Umbilical cord (tissue), 2 donors: ENCODE measurements around the gene KAT8. TPM values are rescaled to one million over a fixed set of nuclear protein-coding genes. Genes with fewer than 3 reads are reported as not detected.
"Not testable (repeated sequence)": the region's sequence is repeated elsewhere in the genome, so short reads cannot be mapped to it uniquely, and the experiment has no call there.

ENCODE experiments used
- DNase-seq: peaks from one replicate; pipeline ENCODE4 v3.0.0-alpha.2; 2015; ENCODE audit warnings: low spot score
- total RNA-seq: library from RNA; depleted of rRNA; stranded (reverse); fragments of >200 nt; gene quantifications from one replicate; pipeline ENCODE4 v1.2.3, GENCODE V29; 2014; ENCODE audit warnings: low replicate concordance; ENCODE audit not compliant: insufficient read depth

KAT8 gene
- total RNA-seq, 1 donor from 2014 or later: 32.5 TPM

- DNase-seq: no peak
Measured at GRCh38 chr16:31147574-31147973, 30.1 kb downstream of the KAT8 start.

DNA sequence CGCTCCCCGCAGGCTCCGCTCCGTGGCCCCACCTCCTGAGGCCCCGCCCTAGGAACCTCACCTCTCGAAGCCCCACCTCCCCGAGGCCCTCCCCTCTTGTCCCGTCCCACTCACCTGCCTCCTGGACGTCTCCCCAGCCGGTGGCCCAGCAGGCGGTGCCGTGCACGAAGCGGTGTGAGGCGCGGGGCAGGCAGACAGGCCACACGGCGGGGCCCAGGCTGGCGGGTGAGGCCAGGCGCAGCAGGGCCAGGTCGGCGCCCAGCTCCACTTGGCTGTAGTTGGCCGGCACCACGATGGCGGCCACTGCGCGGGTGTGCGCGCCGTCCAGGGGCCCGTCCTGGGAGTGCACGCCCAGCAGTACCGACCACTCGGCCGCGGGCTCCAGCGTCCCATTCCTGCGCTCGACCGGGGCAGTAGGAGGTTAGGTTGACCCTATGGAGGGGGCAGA, 30.8 kb downstream of the KAT8 start:
- no peak for DNase-seq

GRCh38 chr16:31148896-31149295, 31.4 kb downstream of the KAT8 start:
- no peak for DNase-seq

DNA sequence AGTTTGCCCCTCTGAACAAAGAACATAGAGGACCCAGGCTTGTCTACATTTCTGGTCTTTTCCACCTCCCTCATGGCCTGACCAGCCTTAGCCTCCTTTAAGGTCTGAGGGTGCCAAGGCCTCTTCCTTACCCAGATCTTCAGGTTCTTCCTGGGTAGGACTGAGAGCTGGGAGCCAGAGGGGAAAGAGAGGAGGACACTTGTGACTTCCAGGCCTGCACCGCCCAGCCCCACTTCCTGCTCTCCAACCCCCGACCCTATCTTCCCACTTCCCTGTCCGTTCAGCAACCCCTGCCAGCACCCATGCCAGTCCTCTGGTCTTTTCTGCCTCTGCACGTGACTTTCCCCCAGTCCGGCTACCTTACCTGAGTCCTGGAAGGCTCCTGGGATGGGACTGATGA, 31.9 kb downstream of the KAT8 start:
- DNase-seq: no peak

DNA sequence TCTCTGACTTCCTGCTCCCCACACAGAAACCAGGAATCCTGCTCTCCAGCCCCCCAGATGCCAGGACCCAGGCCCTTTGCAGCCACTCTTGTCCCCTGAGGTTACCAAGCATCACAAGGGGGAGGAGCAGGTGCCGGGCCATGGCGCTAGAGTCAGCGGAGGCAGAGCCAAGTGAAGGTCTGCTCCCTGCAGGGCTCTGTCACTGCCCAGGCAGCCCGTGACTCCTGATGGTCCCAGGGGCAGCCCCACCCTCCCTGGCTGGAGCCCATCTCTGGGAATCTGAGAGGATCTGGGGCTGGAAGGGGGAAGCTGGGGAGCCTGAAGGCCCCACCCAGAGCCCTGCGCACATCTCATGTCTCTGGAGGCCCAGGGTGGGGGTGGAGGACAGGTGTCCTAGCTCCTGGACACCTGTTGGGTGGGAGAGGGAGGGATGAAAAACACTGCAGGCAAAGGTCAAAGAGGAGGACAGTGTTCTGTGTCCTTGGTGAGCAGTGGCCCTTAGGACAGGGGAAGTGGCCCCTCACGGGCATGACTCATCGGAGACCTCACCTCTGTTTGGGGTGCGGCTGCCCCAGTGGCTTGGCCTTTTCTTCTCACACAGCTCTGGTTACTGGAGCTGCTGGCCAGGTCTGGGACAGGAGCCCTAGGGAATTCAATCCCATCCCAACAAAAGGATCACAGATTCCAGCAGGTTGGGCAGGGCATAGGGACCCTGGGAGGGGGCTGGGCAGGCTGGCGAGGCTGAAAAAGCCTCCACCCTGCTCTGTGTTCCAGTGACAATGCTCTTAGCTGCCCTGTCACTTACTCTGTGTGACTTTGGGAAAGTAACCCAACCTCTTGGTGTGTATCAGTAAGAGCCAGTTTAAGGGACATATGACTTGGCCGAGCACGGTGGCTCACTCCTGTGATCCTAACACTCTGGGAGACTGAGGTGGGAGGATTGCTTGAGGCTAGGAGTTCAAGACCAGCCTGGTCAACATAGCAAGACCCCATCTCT, 32.7 kb downstream of the KAT8 start, which contains the start of gene PRSS36:
Gene PRSS36, minus strand, starts transcription at position 173 of the 997 bp plus-strand sequence. Its CDS starts 31 bp downstream, at position 142.
- DNase-seq: no peak

DNA sequence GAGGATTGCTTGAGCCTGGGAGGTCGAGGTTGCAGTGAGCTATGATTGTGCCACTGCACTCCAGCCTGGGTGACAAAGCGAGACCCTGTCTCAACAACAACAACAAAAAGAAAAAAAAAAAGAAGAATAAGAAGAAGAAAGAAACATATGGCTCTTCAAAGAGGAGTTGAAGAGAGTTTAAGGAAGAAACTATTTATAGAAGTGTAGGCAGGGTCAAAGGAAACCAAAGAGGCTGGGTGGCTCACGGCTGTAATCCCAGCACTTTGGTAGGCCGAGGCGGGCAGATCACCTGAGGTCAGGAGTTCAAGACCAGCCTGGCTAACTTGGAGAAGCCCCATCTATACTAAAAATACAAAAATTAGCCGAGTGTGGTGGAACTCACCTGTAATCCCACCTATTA, 33.5 kb downstream of the KAT8 start:
- not testable (repeated sequence) for DNase-seq

DNA sequence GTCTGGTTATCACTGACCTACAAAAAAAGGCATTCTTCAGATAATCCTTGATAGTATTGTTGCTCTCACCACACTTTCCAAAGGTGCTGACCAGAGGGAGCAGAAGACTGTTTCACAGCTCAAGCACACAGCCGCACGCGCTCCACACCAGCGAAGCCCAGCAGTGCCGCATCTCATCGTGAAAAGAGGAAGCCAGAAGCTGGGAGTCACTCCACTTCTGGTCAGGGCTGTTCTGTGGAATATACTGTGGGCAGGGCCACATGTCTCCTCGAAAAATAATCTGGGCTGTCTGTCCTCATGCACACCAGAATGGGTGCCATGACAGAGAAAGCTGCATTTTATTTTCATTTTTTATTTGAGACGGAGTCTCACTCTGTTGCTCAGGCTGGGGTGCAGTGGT, 39.7 kb downstream of the KAT8 start:
- no peak for DNase-seq

- no peak for DNase-seq
Measured at GRCh38 chr16:31167315-31167714, 49.9 kb downstream of the KAT8 start.

DNA sequence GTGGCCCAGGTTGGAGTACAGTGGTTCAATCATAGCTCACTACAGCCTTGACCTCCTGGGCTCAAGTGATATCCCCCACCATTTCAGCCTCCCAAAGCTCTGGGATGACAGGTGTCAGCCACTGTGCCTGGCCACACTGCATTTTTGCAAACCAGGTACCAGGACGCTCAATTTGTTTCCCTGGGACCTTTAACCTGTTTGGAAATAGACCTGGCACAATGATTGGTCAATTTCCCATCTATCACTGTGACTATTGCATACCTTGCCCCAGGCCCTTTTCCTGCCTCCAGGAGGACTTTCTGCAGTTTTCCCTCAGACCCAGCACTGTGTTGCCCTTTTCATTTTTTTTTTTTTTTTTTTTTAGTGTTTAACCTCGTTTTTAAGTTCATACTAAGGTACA, 51.4 kb downstream of the KAT8 start:
- DNase-seq: no peak

DNA sequence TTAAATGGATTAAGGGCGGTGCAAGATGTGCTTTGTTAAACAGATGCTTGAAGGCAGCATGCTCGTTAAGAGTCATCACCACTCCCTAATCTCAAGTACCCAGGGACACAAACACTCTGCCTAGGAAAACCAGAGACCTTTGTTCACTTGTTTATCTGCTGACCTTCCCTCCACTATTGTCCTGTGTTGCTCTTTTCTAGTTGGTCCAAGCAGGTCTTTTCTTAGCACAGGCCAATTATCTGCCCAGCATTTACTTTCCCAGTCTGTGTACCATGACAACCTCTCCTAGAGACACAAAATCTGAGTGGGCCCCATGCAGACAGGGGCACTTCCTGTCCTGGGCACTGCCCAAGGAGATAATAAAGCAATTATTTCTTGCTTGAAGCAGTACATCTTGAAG, 52.6 kb downstream of the KAT8 start:
- not testable (repeated sequence) for DNase-seq

- no peak for DNase-seq
Measured at GRCh38 chr16:31177136-31177535, 59.7 kb downstream of the KAT8 start.

GRCh38 chr16:31179219-31179746, 61.8 kb downstream of the KAT8 start:
- no peak for DNase-seq

DNA sequence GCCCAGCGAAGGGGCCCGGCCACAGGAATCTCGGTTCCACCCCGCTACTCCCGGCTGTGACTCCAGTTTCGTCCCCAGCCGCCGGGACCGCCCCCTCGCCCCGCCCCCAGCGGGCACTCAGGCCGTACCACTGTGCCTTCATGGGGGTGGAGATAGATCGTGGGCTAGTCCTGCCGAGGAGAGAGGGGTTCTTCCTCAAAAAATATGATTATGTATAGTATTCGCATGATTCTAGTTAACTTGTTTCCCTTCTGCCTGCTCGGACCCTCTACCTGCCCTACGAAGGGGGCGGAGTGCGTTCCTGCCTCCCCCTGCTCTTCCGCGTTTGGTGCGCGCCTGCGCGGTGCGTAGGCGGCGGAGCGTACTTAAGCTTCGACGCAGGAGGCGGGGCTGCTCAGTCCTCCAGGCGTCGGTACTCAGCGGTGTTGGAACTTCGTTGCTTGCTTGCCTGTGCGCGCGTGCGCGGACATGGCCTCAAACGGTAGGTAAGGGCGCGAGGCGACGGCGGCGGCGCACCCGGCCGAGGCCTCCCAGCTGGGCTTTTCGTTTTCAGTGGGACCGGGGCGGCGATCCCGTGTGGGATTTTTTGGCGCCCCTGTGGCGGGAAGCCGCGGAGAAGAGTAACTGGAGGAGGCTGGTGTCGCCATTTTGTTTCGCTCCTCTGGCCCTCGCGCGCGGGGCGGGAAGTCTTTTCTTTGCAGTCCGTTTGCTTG, 62.4 kb downstream of the KAT8 start, which contains the start of gene FUS:
Gene FUS, plus strand, starts transcription at position 393 of the 713 bp plus-strand sequence. Its CDS starts 76 bp downstream, at position 469.
- peak; percentile 94 for DNase-seq

Other genes starting within 250 kb of the KAT8 start
- gene BCL7C, start 223.6 kb upstream of the KAT8 start, total RNA-seq: 27.0 TPM
- 2.6 TPM for gene CTF1, start 221.1 kb upstream of the KAT8 start, total RNA-seq
- 10.6 TPM for gene FBXL19, start 194.1 kb upstream of the KAT8 start, total RNA-seq
- 26.5 TPM for gene ORAI3, start 168.6 kb upstream of the KAT8 start, total RNA-seq
- gene SETD1A, start 159.9 kb upstream of the KAT8 start, total RNA-seq: 1.2 TPM
- 26.0 TPM for gene HSD3B7, start 132.5 kb upstream of the KAT8 start, total RNA-seq
- 1.2 TPM for gene STX1B, start 107.0 kb upstream of the KAT8 start, total RNA-seq
- gene STX4, start 84.1 kb upstream of the KAT8 start, total RNA-seq: 7.9 TPM
- gene ZNF668, start 43.4 kb upstream of the KAT8 start, total RNA-seq: 10.6 TPM
- gene ZNF646, start 43.2 kb upstream of the KAT8 start, total RNA-seq: 5.5 TPM
- 10.4 TPM for gene PRSS53, start 28.7 kb upstream of the KAT8 start, total RNA-seq
- gene VKORC1, start 22.9 kb upstream of the KAT8 start, total RNA-seq: 112 TPM
- gene BCKDK, start 9.3 kb upstream of the KAT8 start, total RNA-seq: 8.9 TPM
- 3.6 TPM for gene PRSS8, start 18.1 kb downstream of the KAT8 start, total RNA-seq
- gene PRSS36, start 32.4 kb downstream of the KAT8 start, total RNA-seq: 0.48 TPM
- 104 TPM for gene FUS, start 62.5 kb downstream of the KAT8 start, total RNA-seq
- gene PYCARD, start 85.1 kb downstream of the KAT8 start, total RNA-seq: 16.1 TPM
- gene TRIM72, start 96.5 kb downstream of the KAT8 start, total RNA-seq: 0.72 TPM
- gene PYDC1, start 99.5 kb downstream of the KAT8 start, total RNA-seq: not detected
- gene ITGAM, start 142.3 kb downstream of the KAT8 start, total RNA-seq: 14.9 TPM
- 8.9 TPM for gene ITGAX, start 237.5 kb downstream of the KAT8 start, total RNA-seq